CD4-positive, alpha-beta T cell treated with Interleukin-4 for 4 hours (primary cell): Measurements from ENCODE around the gene RAB3GAP1.
"Not testable (repeated sequence)": the region's sequence is repeated elsewhere in the genome, so short reads cannot be mapped to it uniquely, and the experiment has no call there.

Experiments used
- DNase-seq: peaks from one replicate; pipeline ENCODE4 v3.0.0-alpha.2; 2020

RAB3GAP1 gene

GRCh38 chr2:135052042-135052876 lies at the start of gene RAB3GAP1:
Gene RAB3GAP1, plus strand, starts transcription at chr2:135052292. Its CDS starts 16 bp downstream, at chr2:135052308.
- peak; percentile 92 for DNase-seq

GRCh38 chr2:135002836-135003235 lies 49.3 kb upstream of the RAB3GAP1 start:
- DNase-seq, result no peak

- DNase-seq, result peak; percentile 59
Observed at GRCh38 chr2:135004005-135004746, 47.9 kb upstream of the RAB3GAP1 start.

GRCh38 chr2:135005753-135006152 lies 46.3 kb upstream of the RAB3GAP1 start:
- no peak for DNase-seq

GRCh38 chr2:135009339-135009738 lies 42.8 kb upstream of the RAB3GAP1 start:
- DNase-seq, result no peak

- DNase-seq, result no peak
Observed at GRCh38 chr2:135010200-135010942, 41.7 kb upstream of the RAB3GAP1 start.

GRCh38 chr2:135011633-135012032 lies 40.5 kb upstream of the RAB3GAP1 start:
- DNase-seq, result no peak

- DNase-seq, result no peak
Observed at GRCh38 chr2:135021618-135022017, 30.5 kb upstream of the RAB3GAP1 start.

GRCh38 chr2:135022952-135023880 lies 28.9 kb upstream of the RAB3GAP1 start:
- DNase-seq, result no peak

- no peak for DNase-seq
Observed at GRCh38 chr2:135023886-135024485, 28.1 kb upstream of the RAB3GAP1 start.

GRCh38 chr2:135029481-135030134 lies 22.5 kb upstream of the RAB3GAP1 start:
- DNase-seq, result no peak

GRCh38 chr2:135030826-135031225 lies 21.3 kb upstream of the RAB3GAP1 start:
- DNase-seq, result no peak

- DNase-seq, result not testable (repeated sequence)
Observed at GRCh38 chr2:135033216-135033615, 18.9 kb upstream of the RAB3GAP1 start.

- DNase-seq, result no peak
Observed at GRCh38 chr2:135037831-135038230, 14.3 kb upstream of the RAB3GAP1 start.

GRCh38 chr2:135043345-135043744 lies 8.7 kb upstream of the RAB3GAP1 start:
- peak; percentile 21 for DNase-seq

- no peak for DNase-seq
Observed at GRCh38 chr2:135047300-135047699, 4.8 kb upstream of the RAB3GAP1 start, which contains the start of gene MAP3K19. Gene MAP3K19, minus strand, starts transcription at chr2:135047447. Its CDS starts 22,800 bp downstream, at chr2:135024647.

- DNase-seq, result no peak
Observed at GRCh38 chr2:135048122-135048521, 4.0 kb upstream of the RAB3GAP1 start.

GRCh38 chr2:135050132-135050531 lies 2.0 kb upstream of the RAB3GAP1 start:
- DNase-seq, result no peak

- no peak for DNase-seq
Observed at GRCh38 chr2:135050684-135051083, 1.4 kb upstream of the RAB3GAP1 start.

- DNase-seq, result peak; percentile 34
Observed at GRCh38 chr2:135052997-135053474, 944 bp downstream of the RAB3GAP1 start.
